K562 (cell line): ENCODE results near the gene POU4F3. TPM values are rescaled to one million over a fixed set of nuclear protein-coding genes. Genes with fewer than 3 reads are reported as not detected.

Source experiments
- ATAC-seq: fragments of 200-7000 bp; cut with Tn5 transposase; 3 replicates; pipeline ENCODE4 v1.9.1; 2020; ENCODE audit warnings: moderate library complexity
- BruUV-seq: library from RNA; stranded (reverse); fragments of 400-500 nt; replicated peaks from 2 replicates; lab custom pipeline; 2021; lab: Mats Ljungman, UMichigan
- CTCF ChIA-PET: fragments of 300-600 bp; formaldehyde crosslinking; extraction: SDS; loops from one replicate; lab custom pipeline; 2021; ENCODE audit warnings: low intra/inter-chr PET ratio; lab: Yijun Ruan, JAX
- POLR2A ChIA-PET: fragments of 300-600, 350-650 bp; sonication (Branson Sonifier 250); formaldehyde crosslinking; extraction: SDS; loops from one replicate; lab custom pipeline; 2021; ENCODE audit warnings: antibody characterized with exemption, inconsistent platforms; lab: Yijun Ruan, JAX
- DNase-seq, 4 experiments: peaks; one replicate each; pipeline versions ENCODE4 v3.0.0 to v3.0.0-alpha.2; 2011 to 2018; ENCODE audit warnings: low spot score in 3 of 4, mixed read lengths in 3 of 4; ENCODE audit errors: extremely low read depth in 1 of 4
- FAIRE-seq: peaks from 2 replicates; lab custom pipeline; 2011; peaks lifted over from hg19 to GRCh38; lab: Jason Lieb, UNC
- H2AFZ ChIP-seq: 2 replicates; pipeline ENCODE4 v1.6.0; 2011; ENCODE audit warnings: low read depth, low read length, control low read depth, inconsistent platforms
- H3K27ac ChIP-seq: fragments of 200-600 bp; 3 replicates; pipeline ENCODE4 v1.8.0; 2011; ENCODE audit warnings: low read depth, mild to moderate bottlenecking, control low read depth, inconsistent platforms, low read length, moderate library complexity, mixed read lengths; ENCODE audit errors: extremely low read depth
- H3K27me3 ChIP-seq, 2 experiments: fragments of 300-600 bp in 1 of 2; 2 replicates in 1 of 2; 3 replicates in 1 of 2; pipeline versions ENCODE4 v1.6.0 to v1.8.0; 2011; ENCODE audit warnings: inconsistent platforms in 2 of 2, low read length in 2 of 2, mild to moderate bottlenecking in 1 of 2, mixed read lengths in 1 of 2, moderate library complexity in 1 of 2; ENCODE audit not compliant: control insufficient read depth in 2 of 2, insufficient read depth in 2 of 2
- H3K36me3 ChIP-seq: fragments of 300-600 bp; 3 replicates; pipeline ENCODE4 v1.8.0; 2011; ENCODE audit warnings: mild to moderate bottlenecking, low read length, inconsistent platforms; ENCODE audit not compliant: control insufficient read depth, insufficient read depth
- H3K4me1 ChIP-seq, 2 experiments: fragments of 200-600 bp in 1 of 2; replicated peaks in 1 of 2; 2 replicates in 1 of 2; 3 replicates in 1 of 2; pipeline versions ENCODE4 v1.5.1 to v1.8.0; 2011; ENCODE audit warnings: inconsistent platforms in 2 of 2, low read length in 2 of 2, mild to moderate bottlenecking in 1 of 2, mixed read lengths in 1 of 2, moderate library complexity in 1 of 2; ENCODE audit not compliant: control insufficient read depth in 2 of 2, insufficient read depth in 2 of 2
- H3K4me2 ChIP-seq: 2 replicates; pipeline ENCODE4 v1.6.1; 2011; ENCODE audit warnings: low read length, control low read depth, inconsistent platforms, mixed read lengths; ENCODE audit not compliant: insufficient read depth
- H3K4me3 ChIP-seq: fragments of 200-600 bp; sonication (generic), shearing (Covaris generic); 2 replicates; pipeline ENCODE4 v1.5.1; 2016; ENCODE audit warnings: control low read depth, inconsistent platforms
- H3K79me2 ChIP-seq: fragments of 200-600 bp; 3 replicates; pipeline ENCODE4 v1.8.0; 2011; ENCODE audit warnings: low read length, inconsistent platforms; ENCODE audit not compliant: control insufficient read depth, insufficient read depth
- H3K9ac ChIP-seq, 2 experiments: 2 replicates each; pipeline versions ENCODE4 v1.6.0 to v1.6.1; 2011; ENCODE audit warnings: low read depth in 2 of 2, low read length in 2 of 2, control low read depth in 1 of 2, inconsistent platforms in 1 of 2, mild to moderate bottlenecking in 1 of 2, mixed read lengths in 1 of 2; ENCODE audit not compliant: insufficient read depth in 1 of 2
- H3K9me1 ChIP-seq: one replicate; pipeline ENCODE4 v1.6.0; 2011; ENCODE audit warnings: inconsistent platforms, mild to moderate bottlenecking, low read length, moderate library complexity; ENCODE audit not compliant: control insufficient read depth, insufficient read depth
- H3K9me3 ChIP-seq: replicated peaks from 2 replicates; pipeline ENCODE4 v1.5.1; 2011; ENCODE audit warnings: low read depth, low read length, inconsistent platforms; ENCODE audit not compliant: control insufficient read depth, insufficient read depth
- H4K20me1 ChIP-seq: replicated peaks from 2 replicates; pipeline ENCODE4 v1.6.1; 2011; ENCODE audit warnings: low read length, inconsistent platforms, mixed read lengths; ENCODE audit not compliant: control insufficient read depth, insufficient read depth
- C11orf30 ChIP-seq: fragments of 450-650 bp; IDR thresholded peaks from 2 replicates; pipeline ENCODE4 v1.6.1; 2016; ENCODE audit warnings: low read depth, mild to moderate bottlenecking
- CREB5 ChIP-seq: fragments of 250-450 bp; sonication (Bioruptor Pico); IDR thresholded peaks from 2 replicates; pipeline ENCODE4 v1.5.0; 2020; ENCODE audit warnings: mild to moderate bottlenecking
- CREM ChIP-seq: IDR thresholded peaks from 2 replicates; pipeline ENCODE4 v1.6.1; 2014; ENCODE audit warnings: antibody characterized with exemption, low read depth
- DLX4 ChIP-seq: fragments of 250-450 bp; sonication (Bioruptor Pico); IDR thresholded peaks from 2 replicates; pipeline ENCODE4 v1.6.1; 2021; ENCODE audit warnings: mild to moderate bottlenecking
- E2F6 ChIP-seq, 2 experiments: IDR thresholded peaks; 2 replicates each; pipeline ENCODE4 v1.6.1; 2011; ENCODE audit warnings: borderline replicate concordance in 1 of 2, control low read depth in 1 of 2, low read depth in 1 of 2, low read length in 1 of 2, mild to moderate bottlenecking in 1 of 2, mixed read lengths in 1 of 2, moderate library complexity in 1 of 2; ENCODE audit not compliant: insufficient read depth in 1 of 2, insufficient read length in 1 of 2, poor library complexity in 1 of 2, severe bottlenecking in 1 of 2; ENCODE audit errors: extremely low read depth in 1 of 2
- EP300 ChIP-seq: IDR thresholded peaks from 2 replicates; pipeline ENCODE4 v1.6.1; 2012; ENCODE audit warnings: low read length, improper control_type of control experiment
- HDAC3 ChIP-seq: fragments of 450-650 bp; IDR thresholded peaks from 2 replicates; pipeline ENCODE4 v1.6.1; 2018; ENCODE audit warnings: borderline replicate concordance, mild to moderate bottlenecking, moderate library complexity; ENCODE audit not compliant: partially characterized antibody
- MAFF ChIP-seq: IDR thresholded peaks from 2 replicates; pipeline ENCODE4 v1.6.1; 2012; ENCODE audit warnings: low read length, improper control_type of control experiment
- MAFG ChIP-seq: fragments of 450-650 bp; conservative IDR thresholded peaks from 2 replicates; pipeline ENCODE4 v1.6.1; 2016; ENCODE audit warnings: missing genetic modification characterization, missing compliant biosample characterization
- MAFK ChIP-seq: IDR thresholded peaks from 2 replicates; pipeline ENCODE4 v1.6.1; 2011; ENCODE audit warnings: low read length, improper control_type of control experiment
- NFE2 ChIP-seq: IDR thresholded peaks from 2 replicates; pipeline ENCODE4 v1.6.1; 2014; ENCODE audit warnings: antibody characterized with exemption, low read depth
- NFE2L1 ChIP-seq: fragments of 450-650 bp; IDR thresholded peaks from 2 replicates; pipeline ENCODE4 v1.6.1; 2016; ENCODE audit warnings: missing genetic modification characterization, low read depth, mild to moderate bottlenecking, missing compliant biosample characterization, moderate library complexity, borderline replicate concordance
- NUFIP1 ChIP-seq: fragments of 450-650 bp; IDR thresholded peaks from 2 replicates; pipeline ENCODE4 v1.6.1; 2018; ENCODE audit not compliant: partially characterized antibody
- POLR3A ChIP-seq: IDR thresholded peaks from 2 replicates; pipeline ENCODE4 v1.6.1; 2011; ENCODE audit warnings: borderline replicate concordance, mild to moderate bottlenecking, moderate library complexity; ENCODE audit not compliant: insufficient read length, insufficient read depth; ENCODE audit errors: extremely low read depth
- RCOR1 ChIP-seq, 2 experiments: IDR thresholded peaks; 2 replicates each; pipeline ENCODE4 v1.6.1; 2012; ENCODE audit warnings: low read depth in 2 of 2, low read length in 2 of 2, borderline replicate concordance in 1 of 2, improper control_type of control experiment in 1 of 2
- SIX5 ChIP-seq, 2 experiments: IDR thresholded peaks; 2 replicates each; pipeline ENCODE4 v1.6.1; 2011; ENCODE audit warnings: low read length in 2 of 2, borderline replicate concordance in 1 of 2, low read depth in 1 of 2, mild to moderate bottlenecking in 1 of 2, moderate library complexity in 1 of 2; ENCODE audit not compliant: insufficient read depth in 1 of 2
- SUPT5H ChIP-seq: fragments of 450-650 bp; IDR thresholded peaks from 2 replicates; pipeline ENCODE4 v1.6.1; 2016
- TCFL5 ChIP-seq: fragments of 250-450 bp; sonication (Bioruptor Pico); conservative IDR thresholded peaks from 2 replicates; pipeline ENCODE4 v1.6.1; 2021; ENCODE audit warnings: mild to moderate bottlenecking, moderate library complexity, matching md5 sums
- ZNF316 ChIP-seq: fragments of 450-650 bp; IDR thresholded peaks from 2 replicates; pipeline ENCODE4 v1.6.1; 2016
- ZNF41 ChIP-seq: fragments of 250-450 bp; sonication (Bioruptor Pico); conservative IDR thresholded peaks from 2 replicates; pipeline ENCODE4 v1.4.0; 2020; ENCODE audit warnings: mild to moderate bottlenecking
- in situ Hi-C: fragments of 300-500 bp; cut with MboI; formaldehyde crosslinking; loops from 4 replicates; pipeline ENCODE4 v1.15.0; 2018; ENCODE audit warnings: inconsistent platforms, mixed read lengths
- intact Hi-C: fragments of 100-400 bp; cut with micrococcal nuclease; formaldehyde crosslinking; loops from 2 replicates; pipeline ENCODE4 v1.14.2; 2022
- polyA plus RNA-seq, 8 experiments: library from polyadenylated mRNA; depleted of rRNA in 4 of 8; stranded (reverse) in 5 of 8; unstranded in 3 of 8; fragments of >200 nt; fragmentation: Nextera tagmentation in 2 of 8; fragmentation: Illumina TruSeq in 1 of 8; extraction: Ambion mirVana in 2 of 8; extraction: Trizol in 1 of 8; gene quantifications; 2 replicates each; pipeline versions ENCODE4 v1.2.1 to v1.2.3, GENCODE V29; 2011 to 2014; ENCODE audit warnings: inconsistent platforms in 1 of 8, missing spikeins in 1 of 8
- total RNA-seq, 7 experiments: library from RNA; depleted of rRNA in 6 of 7; stranded (reverse); fragments of >200 nt in 6 of 7; fragmentation: Illumina TruSeq in 2 of 7; extraction: Trizol in 2 of 7; gene quantifications; 2 replicates each; pipeline versions ENCODE4 v1.2.1 to v1.2.3, GENCODE V29; 2011 to 2021; ENCODE audit warnings: low replicate concordance in 1 of 7

The POU4F3 gene
- total and polyA plus RNA-seq, 9 of the 15 experiments (the other 6 are each of a cell fraction or from before 2014, with no cell fraction given): 0.04 to 0.13 (median 0.07) TPM; not detected in 6

GRCh38 chr5:146357126-146357525 is 18.5 kb downstream of the POU4F3 start:
- ChIA-PET POLR2A (no interaction called here), CTCF (no interaction called here)
- H3K9me3 ChIP-seq: no peaks in the 10 kb centered on the region
- BruUV-seq: no TSS peak
- H4K20me1 ChIP-seq: no peaks in the 10 kb centered on the region
- no peak overlapping the region for H3K4me2 ChIP-seq
- intact Hi-C loops: no loop called here
- H3K79me2 ChIP-seq: no peaks in the 10 kb centered on the region
- no peak for DNase-seq
- in situ Hi-C loops: no loop called here
- peaks cover 0 to 4% of the 10 kb centered on the region in 2 experiments; a peak in 1 of 5 replicates for H3K27me3 ChIP-seq
- TF ChIP-seq NFE2: 0 out of 2 replicates have a peak, but pooled peaks have one; percentile 10
- no peak for TF ChIP-seq SUPT5H
- TF ChIP-seq MAFK: peak; percentile 82
- TF ChIP-seq E2F6 (IDR thresholded peaks at IDR 0.05; ENCODE audit: borderline replicate concordance in 1 of 2, extremely low read depth in 1 of 2, insufficient read depth in 1 of 2, insufficient read length in 1 of 2, low read depth in 1 of 2, low read length in 1 of 2, poor library complexity in 1 of 2, severe bottlenecking in 1 of 2): no peak
- no peak for TF ChIP-seq EP300
- TF ChIP-seq HDAC3: no peak
- TF ChIP-seq SIX5 (IDR thresholded peaks at IDR 0.05; ENCODE audit: borderline replicate concordance in 1 of 2, insufficient read depth in 1 of 2, low read depth in 1 of 2, low read length in 2 of 2): no peak
- TF ChIP-seq NFE2L1 (tag): peak; percentile 45; the same call in 1 of the 2 replicates
- TF ChIP-seq C11orf30: peak; percentile 74
- TF ChIP-seq POLR3A: no peak
- TF ChIP-seq ZNF316: peak; percentile 92
- TF ChIP-seq NUFIP1: no peak
- no peak for TF ChIP-seq CREB5
- peak; percentile 86 for TF ChIP-seq MAFG
- TF ChIP-seq RCOR1 (IDR thresholded peaks at IDR 0.05; ENCODE audit: borderline replicate concordance in 1 of 2, low read depth in 2 of 2, low read length in 2 of 2): no peak
- TF ChIP-seq DLX4: no peak
- TF ChIP-seq CREM: no peak
- no peak for TF ChIP-seq TCFL5 (CRISPR knock-in tag)
- peak; percentile 83 for TF ChIP-seq MAFF
- TF ChIP-seq ZNF41 (CRISPR knock-in tag): no peak
- no peak overlapping the region for H2AFZ ChIP-seq
- H3K4me3 ChIP-seq: no peak overlapping the region
- no peak overlapping the region for H3K9ac ChIP-seq
- no peak overlapping the region for H3K27ac ChIP-seq
- ATAC-seq: no peak
- H3K36me3 ChIP-seq: no peaks in the 10 kb centered on the region
- FAIRE-seq: no peak
- H3K9me1 ChIP-seq: no peaks in the 10 kb centered on the region
- no peaks in the 10 kb centered on the region for H3K4me1 ChIP-seq
